Endothelial cell of hepatic sinusoid (primary cell): ENCODE results near the gene INHBA.

ENCODE experiments used
- in situ Hi-C: cut with HindIII; loops from 2 replicates; pipeline ENCODE4 v1.10.0; 2017; ENCODE audit warnings: low sequenced_read_pairs

The INHBA gene

DNA sequence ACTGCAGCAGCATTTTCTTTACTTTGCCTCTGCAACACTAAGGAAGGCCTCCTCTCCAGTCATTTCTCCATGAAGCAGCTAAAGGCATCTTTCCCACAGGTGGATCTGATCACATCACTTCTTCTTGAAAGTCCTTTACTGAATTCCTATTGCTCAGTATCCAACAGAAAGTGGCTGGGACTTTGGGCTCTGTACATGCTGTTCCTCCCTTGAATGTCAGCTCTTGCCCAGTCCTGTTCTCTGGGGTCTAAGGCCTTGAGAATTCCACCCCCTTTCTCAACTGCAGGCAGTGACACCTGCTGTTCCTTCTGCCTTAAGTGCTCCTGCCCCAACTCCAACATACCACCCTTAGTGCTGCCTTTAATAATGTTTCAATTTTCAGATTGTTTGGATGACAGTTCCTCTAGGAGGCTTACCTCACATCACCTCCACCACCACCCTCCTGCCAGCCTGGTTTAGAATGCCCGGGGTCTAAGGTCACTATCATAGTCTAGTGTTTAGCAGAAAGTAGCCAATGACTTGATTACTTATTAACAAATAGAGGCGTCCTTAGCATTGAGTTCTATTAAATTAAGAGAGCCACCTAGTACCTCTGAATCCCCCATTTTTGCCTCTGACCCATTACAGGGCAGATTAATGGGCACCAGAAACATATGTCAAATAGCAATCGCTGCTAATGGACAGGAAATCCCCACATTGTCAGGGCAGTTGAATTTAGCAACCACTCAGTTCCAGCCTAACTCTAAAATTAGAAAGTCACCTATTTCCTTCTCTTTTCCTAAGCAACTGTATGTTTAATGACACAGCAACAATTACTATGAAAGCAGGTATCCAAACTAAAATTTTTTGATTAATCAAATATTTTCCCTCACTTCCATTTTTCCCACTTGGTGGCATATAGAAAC lies 11.4 kb downstream of the INHBA start:
- in situ Hi-C loops, result no loop called here

DNA sequence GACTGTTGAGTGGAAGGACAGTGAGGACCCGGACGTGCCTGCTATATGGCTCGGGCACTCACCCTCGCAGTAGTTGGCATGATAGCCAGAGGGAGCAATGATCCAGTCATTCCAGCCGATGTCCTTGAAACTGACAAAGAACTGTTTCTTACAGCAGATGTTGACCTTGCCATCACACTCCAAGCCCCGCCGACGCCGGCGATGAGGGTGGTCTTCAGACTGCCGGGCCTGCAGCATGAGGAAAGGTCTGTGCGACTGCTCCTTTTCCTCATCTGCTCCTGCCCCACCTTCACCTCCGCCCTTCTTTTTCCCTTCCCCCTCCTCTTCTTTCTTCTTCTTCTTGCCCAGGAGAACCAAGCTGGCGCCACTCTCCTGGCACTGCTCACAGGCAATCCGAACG lies 13.1 kb downstream of the INHBA start:
- in situ Hi-C loops, result loop anchor here (5.0 kb wide), 1 partner anchor 118 kb away; no protein-coding TSS in a partner anchor

DNA sequence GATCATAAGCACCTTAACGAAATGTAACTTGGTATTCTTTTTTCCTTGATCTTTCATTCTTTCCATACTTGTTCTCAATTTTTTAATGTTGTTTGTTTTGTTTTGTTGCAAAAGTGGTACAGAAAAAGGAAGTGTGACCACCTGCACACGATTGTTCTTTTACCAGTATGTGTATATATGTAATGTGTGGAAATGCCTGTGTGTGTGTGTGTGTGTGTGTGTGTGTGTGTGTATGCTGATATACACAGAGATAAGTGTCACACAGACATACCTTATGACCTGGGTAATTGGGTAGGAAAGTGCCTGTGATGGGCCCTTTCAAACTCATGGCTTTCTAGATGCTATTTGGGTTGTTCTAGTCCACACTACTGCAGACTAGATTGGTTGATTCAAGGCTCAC lies 14.0 kb downstream of the INHBA start:
- in situ Hi-C loops, result loop anchor here (5.0 kb wide), 1 partner anchor 117 kb away; no protein-coding TSS in a partner anchor

- in situ Hi-C loops, result loop anchor here (5.0 kb wide), 1 partner anchor 116 kb away; no protein-coding TSS in a partner anchor
Measured at GRCh38 chr7:41688012-41688625, 14.8 kb downstream of the INHBA start.

GRCh38 chr7:41685684-41686083 lies 17.2 kb downstream of the INHBA start:
- in situ Hi-C loops, result loop anchor here (5.0 kb wide), 1 partner anchor 113 kb away; no protein-coding TSS in a partner anchor

GRCh38 chr7:41682422-41682821 lies 20.5 kb downstream of the INHBA start:
- in situ Hi-C loops, result loop anchor here (5.0 kb wide), 1 partner anchor 70 kb away; no protein-coding TSS in a partner anchor

DNA sequence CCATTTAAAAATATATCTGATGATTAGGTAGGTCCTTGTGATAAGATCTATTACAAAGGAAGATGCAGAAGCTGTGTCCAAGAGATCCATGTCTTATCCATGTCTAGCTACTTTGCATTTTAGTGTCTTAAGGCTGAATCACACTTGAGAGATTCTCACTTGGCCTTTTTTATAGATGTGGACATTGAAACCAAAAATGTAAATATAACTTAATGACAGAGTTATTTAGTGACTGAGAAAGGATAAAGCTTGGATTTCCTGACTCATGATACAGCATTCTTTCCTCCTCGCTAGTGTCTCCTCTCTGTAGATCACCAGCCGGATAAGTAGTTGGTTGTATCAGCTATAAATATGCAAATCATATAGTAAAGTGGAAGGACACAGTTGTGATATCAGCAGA lies 23.3 kb downstream of the INHBA start:
- in situ Hi-C loops, result no loop called here

DNA sequence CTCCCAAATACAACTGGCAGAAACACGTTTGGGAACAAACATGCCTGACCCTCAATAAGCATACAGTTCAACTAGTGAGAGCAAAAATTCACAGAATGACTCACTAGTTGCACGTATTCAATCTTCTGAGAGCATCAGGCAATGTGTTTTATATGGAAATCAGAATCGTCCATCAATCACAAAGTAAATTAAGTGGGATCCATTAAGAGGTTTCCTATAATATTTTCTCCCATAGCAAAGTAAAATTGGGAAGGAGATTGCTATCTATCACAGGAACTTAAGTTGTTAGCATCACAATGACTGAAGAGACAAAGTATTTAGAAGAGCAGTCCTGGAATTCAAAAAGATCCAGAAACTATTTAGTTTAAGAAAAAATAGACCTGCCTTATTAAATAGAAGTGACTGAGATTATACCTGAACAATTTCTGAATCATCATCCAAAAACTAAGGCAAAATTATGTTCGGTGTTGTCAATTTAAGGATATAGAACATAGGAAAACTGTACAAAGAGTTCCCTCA lies 28.3 kb downstream of the INHBA start:
- in situ Hi-C loops, result no loop called here

- in situ Hi-C loops, result loop anchor here (5.0 kb wide), 1 partner anchor 39 kb away; no protein-coding TSS in a partner anchor
Measured at GRCh38 chr7:41661596-41661995, 41.3 kb downstream of the INHBA start.

DNA sequence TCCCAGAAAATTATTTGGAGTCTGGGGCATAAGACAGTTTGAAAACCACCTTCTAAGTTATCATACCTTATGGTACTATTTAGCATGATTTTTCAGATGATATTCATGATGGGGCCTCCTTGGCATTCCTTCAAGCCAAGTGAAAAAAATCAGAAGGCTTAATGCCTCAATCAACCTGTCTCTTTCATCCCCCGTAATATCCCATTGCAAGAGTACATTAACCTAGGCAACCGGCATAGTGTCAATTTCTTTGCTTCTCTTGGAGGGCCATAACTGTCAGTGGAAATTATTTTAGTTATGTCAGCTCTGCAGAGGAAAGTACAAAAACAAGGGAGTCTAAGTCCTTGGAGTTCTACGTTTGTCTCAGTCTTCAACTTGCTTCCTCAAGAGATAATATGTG lies 43.4 kb downstream of the INHBA start:
- in situ Hi-C loops, result no loop called here

- in situ Hi-C loops, result no loop called here
Measured at GRCh38 chr7:41656366-41656765, 46.5 kb downstream of the INHBA start.

- in situ Hi-C loops, result no loop called here
Measured at GRCh38 chr7:41655426-41655825, 47.5 kb downstream of the INHBA start.

DNA sequence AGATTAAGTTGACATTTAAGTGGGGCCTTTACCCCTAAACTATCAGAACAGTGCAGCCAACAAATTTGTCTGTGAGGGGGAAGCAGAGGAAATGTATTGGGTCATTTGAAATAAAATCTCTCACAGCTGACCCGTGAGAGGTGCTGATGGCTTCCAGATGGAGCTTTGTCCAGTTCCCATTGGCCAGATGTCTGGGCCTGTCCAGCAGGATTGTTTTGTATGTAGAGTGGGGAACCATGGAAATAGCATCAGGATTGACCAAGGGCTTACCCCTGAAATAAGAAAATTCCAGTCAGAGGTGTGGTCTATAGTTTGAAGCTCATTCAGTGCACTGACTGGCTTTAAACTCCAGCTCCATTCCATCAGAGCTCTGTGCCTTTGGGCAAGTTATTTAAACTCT lies 50.6 kb downstream of the INHBA start:
- in situ Hi-C loops, result no loop called here

DNA sequence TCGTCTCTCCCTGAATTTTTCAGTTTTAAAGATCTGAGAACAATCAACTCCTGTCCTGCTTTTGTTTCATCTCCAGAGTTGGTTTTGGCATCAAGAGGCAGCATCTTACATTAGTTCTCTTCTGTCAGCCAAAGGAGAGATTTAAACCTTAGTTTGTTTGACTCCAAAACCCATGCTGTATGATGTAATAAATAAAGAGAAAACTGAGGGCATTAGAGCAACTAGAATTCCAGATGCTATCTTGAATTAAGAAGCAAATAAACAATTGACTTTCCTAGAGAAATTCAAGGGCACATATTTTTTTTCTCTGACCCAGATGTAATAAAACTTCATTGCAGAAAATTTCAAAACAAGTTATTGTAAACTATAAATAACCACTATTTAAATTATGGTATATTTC lies 54.4 kb downstream of the INHBA start:
- in situ Hi-C loops, result no loop called here

DNA sequence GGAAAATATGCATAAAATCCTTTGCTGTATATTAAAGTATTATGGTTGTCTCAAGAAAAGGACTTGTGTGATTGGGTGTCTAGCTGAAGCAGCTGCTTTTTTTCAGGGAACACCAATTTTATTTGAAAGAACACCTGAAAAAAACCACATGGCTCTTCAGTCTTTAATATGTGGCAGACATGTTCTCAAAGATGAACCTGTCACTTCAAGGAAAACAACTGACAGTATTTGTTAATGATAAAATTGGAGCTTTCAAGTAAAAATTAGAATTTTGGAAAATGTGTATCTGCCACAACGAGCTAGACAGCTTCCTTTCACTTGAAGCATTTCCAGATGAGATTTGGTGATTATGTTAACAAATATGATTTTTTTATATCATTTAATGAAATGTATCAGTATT lies 59.3 kb downstream of the INHBA start:
- in situ Hi-C loops, result no loop called here

- in situ Hi-C loops, result no loop called here
Measured at GRCh38 chr7:41641665-41642014, 61.2 kb downstream of the INHBA start.

DNA sequence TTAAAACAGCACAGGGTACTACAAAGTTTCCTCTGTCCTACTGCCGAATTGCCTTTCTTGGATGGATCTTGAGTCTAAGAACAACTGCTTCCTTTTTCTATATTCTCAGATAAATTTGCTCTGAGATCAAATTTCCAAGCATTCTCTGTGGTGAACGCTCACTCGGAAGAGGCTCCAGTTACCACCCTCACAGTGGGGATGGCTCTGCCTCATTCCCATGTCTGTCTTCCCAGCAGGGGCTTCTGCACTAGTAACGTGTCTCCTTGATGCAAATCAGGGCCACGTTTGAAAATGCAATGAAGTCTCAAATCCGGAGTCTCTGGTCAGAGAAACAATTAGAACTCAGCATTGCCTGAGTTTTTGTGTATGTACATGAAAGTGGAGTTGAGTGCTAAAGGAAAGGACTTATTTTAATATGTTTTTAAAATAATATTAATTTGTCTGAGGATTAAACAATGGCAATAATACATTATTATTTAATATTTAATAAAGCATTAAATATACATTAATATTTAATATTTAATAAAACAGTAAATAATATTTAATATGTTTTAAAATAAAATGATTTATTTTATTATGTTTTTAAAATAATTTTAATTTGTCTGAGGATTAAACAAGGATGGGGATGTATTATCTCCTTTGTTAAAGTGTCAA lies 61.8 kb downstream of the INHBA start:
- in situ Hi-C loops, result no loop called here

DNA sequence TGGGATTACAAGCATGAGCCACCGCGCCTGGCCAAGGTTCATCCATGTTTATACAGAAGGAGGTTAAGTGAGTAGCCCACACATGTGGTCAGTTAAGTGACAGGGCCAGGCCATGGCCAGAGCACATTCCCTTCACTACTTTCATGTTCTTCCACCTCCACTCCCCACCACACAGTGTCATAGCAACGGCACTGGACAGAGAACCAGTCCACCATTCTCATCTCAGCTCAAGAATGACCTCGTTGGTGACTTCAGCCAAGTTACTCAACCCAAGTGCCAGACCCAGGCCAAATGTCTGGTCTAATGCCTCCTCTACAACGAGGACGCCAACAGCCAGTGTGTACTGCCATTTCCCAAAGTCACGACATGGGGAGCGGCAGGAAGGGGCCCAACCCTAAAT lies 62.4 kb downstream of the INHBA start:
- in situ Hi-C loops, result no loop called here

DNA sequence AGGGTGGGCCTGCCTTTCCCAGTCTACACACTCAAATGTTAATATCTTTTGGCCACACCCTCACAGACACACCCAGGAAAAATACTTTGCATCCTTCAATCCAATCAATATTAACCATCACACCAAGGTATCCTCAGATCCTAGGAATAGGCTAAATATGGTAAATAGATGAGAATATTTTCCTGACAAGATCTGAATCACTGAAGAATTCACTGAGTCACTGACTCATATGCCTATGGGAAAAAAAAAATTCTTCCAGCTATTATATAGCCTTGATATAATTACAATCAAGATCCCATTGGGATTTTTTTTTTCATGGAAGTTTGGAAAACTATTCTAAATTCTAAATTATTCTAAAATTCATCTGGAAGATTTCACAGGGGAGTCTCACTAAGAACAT lies 65.8 kb downstream of the INHBA start:
- in situ Hi-C loops, result no loop called here
